ENCODE results near the gene CNTN4.

GRCh38 chr3:2511356-2511755 lies 412.7 kb downstream of the CNTN4 start:
- TF ChIP-seq POLR2AphosphoS5 (IDR thresholded peaks at IDR 0.05; ENCODE audit: low read depth) (no peak), CTCF (IDR thresholded peaks at IDR 0.05; ENCODE audit: insufficient read depth, low read length) (no peak), GABPA (IDR thresholded peaks at IDR 0.05; ENCODE audit: low read depth) (no peak), REST (IDR thresholded peaks at IDR 0.05; ENCODE audit: insufficient replicate concordance, low read depth) (no peak), SPI1 (IDR thresholded peaks at IDR 0.05; ENCODE audit: borderline replicate concordance, low read depth) (no peak)
